ENCODE results near the gene PCDHAC2. TPM values are rescaled to one million over a fixed set of nuclear protein-coding genes. Genes with fewer than 3 reads are reported as not detected.

The PCDHAC2 gene
- total and polyA plus RNA-seq, 4 donors, result 0.50 to 1.8 (median 0.78) TPM

GRCh38 chr5:141007791-141008190, 41.5 kb downstream of the PCDHAC2 start:
- Histone ChIP-seq H3K4me3 (ENCODE audit: low read depth in 1 of 3, low read length in 3 of 3) (no peak overlapping the region), H3K27ac (ENCODE audit: low read depth in 1 of 2, low read length in 2 of 2) (no peak overlapping the region), H3K9ac (ENCODE audit: low read depth in 1 of 2, low read length in 2 of 2) (no peak overlapping the region), H3K27me3 (ENCODE audit: control insufficient read depth in 4 of 4, insufficient read depth in 4 of 4, low read length in 3 of 4) (peaks cover 0 to 5% (median 1%) of the 10 kb centered on the region in 4 donors), H3K9me3 (ENCODE audit: control insufficient read depth in 4 of 4, low read length in 3 of 4) (no peaks in the 10 kb centered on the region), H3K36me3 (ENCODE audit: control insufficient read depth in 4 of 4, insufficient read depth in 3 of 4, low read depth in 1 of 4, low read length in 3 of 4) (no peaks in the 10 kb centered on the region), H3K4me1 (ENCODE audit: control insufficient read depth in 4 of 4, insufficient read depth in 4 of 4, low read length in 3 of 4) (no peaks in the 10 kb centered on the region)
- no peak for DNase-seq (ENCODE audit: low spot score)
- TF ChIP-seq FOXA2 (IDR thresholded peaks at IDR 0.05) (no peak), ZBTB33 (IDR thresholded peaks at IDR 0.05) (no peak)
- TF ChIP-seq, protein P1, sequence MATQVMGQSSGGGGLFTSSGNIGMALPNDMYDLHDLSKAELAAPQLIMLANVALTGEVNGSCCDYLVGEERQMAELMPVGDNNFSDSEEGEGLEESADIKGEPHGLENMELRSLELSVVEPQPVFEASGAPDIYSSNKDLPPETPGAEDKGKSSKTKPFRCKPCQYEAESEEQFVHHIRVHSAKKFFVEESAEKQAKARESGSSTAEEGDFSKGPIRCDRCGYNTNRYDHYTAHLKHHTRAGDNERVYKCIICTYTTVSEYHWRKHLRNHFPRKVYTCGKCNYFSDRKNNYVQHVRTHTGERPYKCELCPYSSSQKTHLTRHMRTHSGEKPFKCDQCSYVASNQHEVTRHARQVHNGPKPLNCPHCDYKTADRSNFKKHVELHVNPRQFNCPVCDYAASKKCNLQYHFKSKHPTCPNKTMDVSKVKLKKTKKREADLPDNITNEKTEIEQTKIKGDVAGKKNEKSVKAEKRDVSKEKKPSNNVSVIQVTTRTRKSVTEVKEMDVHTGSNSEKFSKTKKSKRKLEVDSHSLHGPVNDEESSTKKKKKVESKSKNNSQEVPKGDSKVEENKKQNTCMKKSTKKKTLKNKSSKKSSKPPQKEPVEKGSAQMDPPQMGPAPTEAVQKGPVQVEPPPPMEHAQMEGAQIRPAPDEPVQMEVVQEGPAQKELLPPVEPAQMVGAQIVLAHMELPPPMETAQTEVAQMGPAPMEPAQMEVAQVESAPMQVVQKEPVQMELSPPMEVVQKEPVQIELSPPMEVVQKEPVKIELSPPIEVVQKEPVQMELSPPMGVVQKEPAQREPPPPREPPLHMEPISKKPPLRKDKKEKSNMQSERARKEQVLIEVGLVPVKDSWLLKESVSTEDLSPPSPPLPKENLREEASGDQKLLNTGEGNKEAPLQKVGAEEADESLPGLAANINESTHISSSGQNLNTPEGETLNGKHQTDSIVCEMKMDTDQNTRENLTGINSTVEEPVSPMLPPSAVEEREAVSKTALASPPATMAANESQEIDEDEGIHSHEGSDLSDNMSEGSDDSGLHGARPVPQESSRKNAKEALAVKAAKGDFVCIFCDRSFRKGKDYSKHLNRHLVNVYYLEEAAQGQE (IDR thresholded peaks at IDR 0.05), result no peak

DNA sequence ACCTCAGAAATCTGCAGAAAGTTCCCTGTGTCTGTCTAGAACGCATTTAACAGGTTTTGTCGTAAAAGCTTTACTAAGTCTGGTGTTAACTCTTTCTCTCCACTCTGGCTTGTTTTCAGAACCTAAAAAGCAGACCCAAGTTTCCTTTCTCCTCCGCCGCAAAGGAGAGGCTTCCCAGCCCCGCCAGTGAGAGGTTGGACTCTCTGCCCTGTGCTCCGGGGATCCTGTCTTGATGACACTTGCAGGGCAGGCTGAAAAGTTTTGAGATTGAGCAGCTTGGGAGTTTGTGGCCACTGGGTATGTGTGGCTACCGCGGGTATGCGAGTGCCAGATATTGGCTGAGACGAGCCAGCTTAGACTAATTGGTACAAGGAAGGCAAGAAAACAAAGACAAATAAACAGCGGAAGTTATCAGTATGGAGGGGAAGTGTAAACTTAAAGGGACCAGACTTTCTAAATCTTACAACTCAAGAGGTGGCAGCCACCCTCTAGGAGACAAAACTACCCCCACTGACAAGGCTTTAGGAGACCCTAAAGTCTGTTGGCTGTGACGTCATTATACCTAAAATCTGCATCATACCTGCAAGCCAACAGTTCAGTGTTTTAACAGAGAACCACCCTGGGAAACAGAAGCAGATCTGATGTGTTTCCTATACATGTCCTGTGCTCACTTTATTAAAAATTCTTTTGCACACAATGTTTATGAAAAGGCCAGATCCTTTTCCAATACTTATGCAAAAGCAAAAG, 43.9 kb downstream of the PCDHAC2 start:
- H3K27me3 ChIP-seq (ENCODE audit: control insufficient read depth in 4 of 4, insufficient read depth in 4 of 4, low read length in 3 of 4), result peaks cover 0 to 6% (median 1%) of the 10 kb centered on the region in 4 donors
- no peaks in the 10 kb centered on the region for H3K4me1 ChIP-seq (ENCODE audit: control insufficient read depth in 4 of 4, insufficient read depth in 4 of 4, low read length in 3 of 4)
- no peaks in the 10 kb centered on the region for H3K9me3 ChIP-seq (ENCODE audit: control insufficient read depth in 4 of 4, low read length in 3 of 4)
- H3K9ac ChIP-seq (ENCODE audit: low read depth in 1 of 2, low read length in 2 of 2), result no peak overlapping the region
- no peak for TF ChIP-seq ZBTB33 (IDR thresholded peaks at IDR 0.05)
- TF ChIP-seq, protein P1 (IDR thresholded peaks at IDR 0.05), result no peak
- TF ChIP-seq, protein P2, sequence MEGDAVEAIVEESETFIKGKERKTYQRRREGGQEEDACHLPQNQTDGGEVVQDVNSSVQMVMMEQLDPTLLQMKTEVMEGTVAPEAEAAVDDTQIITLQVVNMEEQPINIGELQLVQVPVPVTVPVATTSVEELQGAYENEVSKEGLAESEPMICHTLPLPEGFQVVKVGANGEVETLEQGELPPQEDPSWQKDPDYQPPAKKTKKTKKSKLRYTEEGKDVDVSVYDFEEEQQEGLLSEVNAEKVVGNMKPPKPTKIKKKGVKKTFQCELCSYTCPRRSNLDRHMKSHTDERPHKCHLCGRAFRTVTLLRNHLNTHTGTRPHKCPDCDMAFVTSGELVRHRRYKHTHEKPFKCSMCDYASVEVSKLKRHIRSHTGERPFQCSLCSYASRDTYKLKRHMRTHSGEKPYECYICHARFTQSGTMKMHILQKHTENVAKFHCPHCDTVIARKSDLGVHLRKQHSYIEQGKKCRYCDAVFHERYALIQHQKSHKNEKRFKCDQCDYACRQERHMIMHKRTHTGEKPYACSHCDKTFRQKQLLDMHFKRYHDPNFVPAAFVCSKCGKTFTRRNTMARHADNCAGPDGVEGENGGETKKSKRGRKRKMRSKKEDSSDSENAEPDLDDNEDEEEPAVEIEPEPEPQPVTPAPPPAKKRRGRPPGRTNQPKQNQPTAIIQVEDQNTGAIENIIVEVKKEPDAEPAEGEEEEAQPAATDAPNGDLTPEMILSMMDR (IDR thresholded peaks at IDR 0.05; ENCODE audit: low read depth, low read length, missing input control), result no peak
- TF ChIP-seq RXRA (IDR thresholded peaks at IDR 0.05), result no peak
- no peaks in the 10 kb centered on the region for H3K36me3 ChIP-seq (ENCODE audit: control insufficient read depth in 4 of 4, insufficient read depth in 3 of 4, low read depth in 1 of 4, low read length in 3 of 4)
- no peak for DNase-seq (ENCODE audit: low spot score)
- H3K27ac ChIP-seq (ENCODE audit: low read depth in 1 of 2, low read length in 2 of 2), result no peak overlapping the region
- 37% methylated on average over 12 of the region's 12 CpGs for WGBS
- H3K4me3 ChIP-seq (ENCODE audit: low read depth in 1 of 3, low read length in 3 of 3), result no peak overlapping the region

Measured in liver (tissue), 9 donors.